IPS-NIHi7 (cell line): ENCODE measurements around the gene FADS2.
A peak's percentile ranks its signal among the peaks of the same experiment; 100 is the strongest.

Source experiments
- DNase-seq: peaks from one replicate; pipeline ENCODE4 v3.0.0; 2012; ENCODE audit warnings: mixed read lengths; ENCODE audit errors: extremely low spot score

The FADS2 gene

GRCh38 chr11:61887839-61888494 is 59.9 kb downstream of the FADS2 start:
- no peak for DNase-seq

- DNase-seq: no peak
Measured at GRCh38 chr11:61888590-61888989, 60.5 kb downstream of the FADS2 start.

DNA sequence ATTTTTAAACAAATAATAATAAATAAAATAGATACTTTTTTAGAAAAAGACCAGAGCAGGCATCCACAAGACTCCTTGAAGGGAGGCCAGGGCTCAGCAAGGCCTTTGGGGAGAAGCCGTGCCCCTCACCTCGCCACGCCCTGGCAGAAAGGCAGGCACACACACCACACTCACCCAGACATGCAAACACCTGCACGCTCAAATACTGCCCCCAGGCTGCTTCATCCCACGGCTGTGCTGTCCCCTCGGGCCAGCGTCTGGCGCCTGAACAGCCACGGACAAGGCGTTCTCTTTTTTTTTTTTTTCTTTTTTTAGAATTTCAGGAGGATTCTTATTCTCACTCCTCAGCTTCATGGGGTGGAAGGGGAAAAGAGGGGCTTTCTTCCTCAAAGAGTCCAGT is 61.7 kb downstream of the FADS2 start:
- no peak for DNase-seq

DNA sequence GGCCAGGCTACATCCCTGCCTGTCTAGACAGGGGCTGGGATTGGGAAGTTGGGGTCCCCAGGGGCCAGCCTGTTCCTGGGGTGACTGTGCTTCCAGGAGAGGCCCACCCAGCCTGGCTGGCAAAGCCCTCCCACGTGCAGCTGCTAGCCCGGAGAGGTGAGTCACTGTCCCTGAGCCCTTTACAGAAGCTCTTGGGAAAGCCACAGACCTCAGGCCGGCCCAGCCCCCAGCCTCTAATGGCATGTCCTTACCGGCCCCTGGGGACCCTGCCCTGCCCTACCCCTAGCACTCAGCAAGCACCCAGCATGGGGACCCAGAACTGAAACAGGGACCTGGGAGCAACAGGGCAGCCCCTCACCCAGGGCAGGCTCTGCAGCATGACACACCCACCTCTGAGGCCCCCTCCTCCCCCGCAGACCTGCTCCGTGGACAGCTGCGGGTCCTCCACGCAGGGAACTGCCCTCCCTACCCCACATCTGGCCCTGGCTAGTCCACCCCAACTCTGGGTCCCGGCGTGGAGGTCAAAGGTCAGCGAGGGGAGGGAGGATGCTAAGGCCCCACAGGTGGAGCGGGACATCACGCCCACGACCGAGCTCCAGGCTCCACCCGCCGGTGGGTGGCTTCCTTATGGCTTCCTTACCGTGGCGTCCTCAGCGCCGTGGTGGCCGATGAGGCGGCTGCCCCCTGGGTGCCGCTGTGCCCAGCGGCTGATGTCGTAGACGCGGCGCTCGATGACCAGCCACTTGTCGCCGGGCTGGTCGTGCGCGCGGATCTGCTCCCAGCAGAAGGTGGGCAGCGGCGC is 62.6 kb downstream of the FADS2 start:
- DNase-seq: peak; percentile 61

- peak; percentile 91 for DNase-seq
Measured at GRCh38 chr11:61891331-61892084, 63.4 kb downstream of the FADS2 start, which contains the start of gene FADS3. TSS of gene FADS3 (minus strand) at chr11:61891545. CDS start at chr11:61891381, 164 bp downstream.

DNA sequence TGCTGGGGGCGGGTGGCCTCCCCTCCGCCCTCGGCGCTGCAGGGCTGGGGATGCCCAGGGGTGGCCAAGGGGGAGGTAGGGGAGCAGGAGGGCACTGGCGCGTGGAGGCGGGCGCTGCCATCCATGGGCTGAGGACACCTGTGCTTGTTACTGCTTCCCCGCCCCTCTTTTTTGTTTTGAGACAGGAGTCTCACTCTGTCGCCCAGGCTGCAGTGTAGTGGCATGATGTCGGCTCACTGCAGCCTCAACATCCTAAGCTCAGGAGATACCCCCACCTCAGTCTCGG is 63.9 kb downstream of the FADS2 start:
- DNase-seq: no peak

DNA sequence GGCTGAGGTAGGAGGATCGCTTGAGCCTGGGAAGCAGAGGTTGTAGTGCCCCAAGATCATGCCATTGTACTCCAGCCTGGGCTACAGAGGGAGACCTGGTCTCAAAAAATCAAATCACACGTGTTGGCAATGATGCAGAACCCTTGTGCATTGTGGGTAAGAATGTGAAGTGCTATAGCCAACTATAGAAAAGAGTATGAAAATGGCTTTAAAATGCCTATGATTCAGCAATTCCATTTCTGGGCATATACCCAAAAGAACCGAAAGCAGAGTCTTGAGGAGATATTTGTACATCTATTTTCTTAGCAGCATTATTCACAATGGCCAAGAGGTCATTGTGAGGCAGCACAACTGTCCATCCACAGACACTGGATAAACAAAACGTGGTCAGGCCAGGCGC is 65.9 kb downstream of the FADS2 start:
- DNase-seq: no peak

DNA sequence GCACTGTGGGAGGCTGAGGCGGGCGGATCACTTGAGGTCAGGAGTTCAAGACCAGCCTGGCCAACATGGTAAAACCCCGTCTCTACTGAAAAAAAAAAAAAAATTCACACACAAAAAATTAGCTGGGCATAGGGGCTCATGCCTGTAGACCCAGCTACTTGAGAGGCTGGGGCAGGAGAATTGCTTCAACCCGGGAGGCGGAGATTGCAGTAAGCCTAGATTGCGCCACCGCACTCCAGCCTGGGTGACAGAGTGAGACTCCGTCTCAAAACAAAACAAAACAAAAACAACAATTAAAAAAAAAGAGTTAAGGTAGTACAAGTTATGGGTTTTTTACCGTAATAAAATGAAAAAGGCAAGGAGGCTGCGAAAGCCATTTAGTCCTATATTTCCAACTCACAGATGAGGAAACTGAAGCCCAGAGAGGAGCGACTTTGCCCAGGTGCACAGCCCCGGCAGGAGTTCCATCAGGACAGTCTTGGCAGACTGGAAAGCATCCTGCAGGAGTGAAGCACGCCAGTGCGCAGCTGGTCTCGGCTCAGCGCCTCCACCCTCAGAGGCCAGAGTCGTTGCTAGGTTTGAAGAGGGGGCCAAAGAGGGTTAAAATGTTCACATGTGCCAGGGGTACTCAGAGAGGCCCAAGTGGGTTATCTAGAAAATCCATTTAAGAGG is 67.1 kb downstream of the FADS2 start:
- DNase-seq: no peak

DNA sequence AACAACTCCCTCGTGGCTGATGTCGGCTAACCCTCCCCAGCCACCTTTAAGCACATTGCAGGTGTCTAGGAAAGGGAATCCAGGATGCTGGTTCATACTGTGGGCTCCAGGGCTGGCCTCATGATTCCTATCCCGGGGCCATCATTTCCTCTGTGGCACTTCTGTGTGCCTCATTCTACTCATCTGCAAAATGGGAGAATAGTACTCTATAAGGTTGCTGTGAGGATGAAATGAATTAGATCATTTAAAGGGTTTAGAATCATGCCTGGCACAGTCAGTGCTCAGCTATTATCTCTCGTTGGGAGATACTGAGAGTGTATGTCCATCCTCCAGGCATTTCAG is 67.6 kb downstream of the FADS2 start:
- no peak for DNase-seq

- DNase-seq: no peak
Measured at GRCh38 chr11:61896665-61897386, 68.7 kb downstream of the FADS2 start.

- DNase-seq: peak; percentile 93
Measured at GRCh38 chr11:61897387-61898246, 69.5 kb downstream of the FADS2 start.

GRCh38 chr11:61898247-61898582 is 70.1 kb downstream of the FADS2 start:
- no peak for DNase-seq

DNA sequence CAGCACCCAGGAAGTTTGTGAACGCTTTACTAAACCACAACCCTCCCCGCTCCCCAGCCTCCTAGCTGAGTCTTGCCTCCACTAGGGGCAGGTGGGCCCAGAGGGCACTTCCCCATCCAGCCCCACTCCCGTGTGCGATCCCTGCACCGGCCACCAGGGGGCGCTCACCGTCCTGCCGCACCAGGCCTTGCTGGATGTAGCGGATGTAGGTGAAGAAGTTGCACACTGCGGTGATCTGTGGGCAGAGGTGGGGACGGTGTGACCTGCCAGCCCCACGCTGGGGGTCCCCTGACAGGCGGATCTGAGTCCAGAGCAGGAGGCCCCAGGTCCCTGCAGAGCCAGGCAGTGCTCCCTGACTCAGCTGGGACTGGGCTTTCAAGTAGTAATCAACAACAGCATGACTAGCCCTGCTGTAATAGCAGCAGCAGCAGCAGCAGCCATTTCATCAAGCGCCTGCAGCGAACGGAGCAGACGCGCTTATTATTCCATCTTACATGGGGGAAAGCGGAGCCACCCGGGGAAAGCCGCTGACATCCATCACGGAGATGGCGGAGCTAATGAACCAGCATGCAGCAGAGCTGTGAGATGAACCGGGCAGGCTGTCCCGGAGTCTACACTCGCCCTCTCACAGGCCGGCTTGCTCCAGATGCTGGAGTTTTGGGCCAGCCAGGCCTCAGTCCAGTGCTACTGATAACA is 71.2 kb downstream of the FADS2 start:
- peak; percentile 97 for DNase-seq

DNA sequence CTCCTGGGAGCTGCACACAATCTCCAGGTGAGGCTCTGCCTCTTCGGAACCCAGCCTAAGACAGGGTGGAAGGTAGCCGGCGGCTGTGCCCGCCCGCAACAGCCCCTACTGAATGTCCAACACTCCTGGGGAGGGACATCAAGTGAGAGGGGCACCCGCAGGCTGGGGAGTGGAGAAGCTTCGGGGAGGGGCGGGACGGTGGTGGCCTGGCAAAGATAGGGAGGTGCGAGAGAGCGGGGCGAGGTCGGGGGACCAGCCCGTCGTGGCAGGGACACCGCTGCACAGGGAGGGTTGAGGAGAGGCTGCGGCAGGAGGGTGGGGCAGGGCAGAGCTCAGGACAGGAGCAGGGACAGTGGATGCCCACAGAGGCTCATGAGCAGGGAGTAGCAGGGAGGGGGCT is 72.2 kb downstream of the FADS2 start:
- DNase-seq: no peak

- DNase-seq: no peak
Measured at GRCh38 chr11:61901397-61901796, 73.3 kb downstream of the FADS2 start.

GRCh38 chr11:61902313-61902712 is 74.2 kb downstream of the FADS2 start:
- no peak for DNase-seq

GRCh38 chr11:61903845-61904244 is 75.7 kb downstream of the FADS2 start:
- DNase-seq: no peak

GRCh38 chr11:61904539-61905048 is 76.5 kb downstream of the FADS2 start:
- peak; percentile 78 for DNase-seq

GRCh38 chr11:61905067-61905696 is 77.1 kb downstream of the FADS2 start:
- no peak for DNase-seq
